HG03571 (cell line): Measurements from ENCODE around the gene ADH6.
"Not testable (repeated sequence)": the region's sequence is repeated elsewhere in the genome, so short reads cannot be mapped to it uniquely, and the experiment has no call there.

ENCODE experiments used
- ATAC-seq: cut with Tn5 transposase; IDR thresholded peaks from one replicate; pipeline ENCODE4 v1.9.1; 2021; ENCODE audit not compliant: unreplicated experiment

ADH6 gene

GRCh38 chr4:99200138-99200537 is 18.9 kb downstream of the ADH6 start:
- no peak for ATAC-seq

- no peak for ATAC-seq
Measured at GRCh38 chr4:99190336-99190735, 28.7 kb downstream of the ADH6 start.

- not testable (repeated sequence) for ATAC-seq
Measured at GRCh38 chr4:99189900-99190299, 29.1 kb downstream of the ADH6 start.

GRCh38 chr4:99186029-99186428 is 33.0 kb downstream of the ADH6 start:
- ATAC-seq, result no peak

- no peak for ATAC-seq
Measured at GRCh38 chr4:99185581-99185980, 33.5 kb downstream of the ADH6 start.

GRCh38 chr4:99180382-99181070 is 38.5 kb downstream of the ADH6 start:
- no peak for ATAC-seq

- ATAC-seq, result no peak
Measured at GRCh38 chr4:99179626-99180025, 39.4 kb downstream of the ADH6 start.

- ATAC-seq, result no peak
Measured at GRCh38 chr4:99179178-99179577, 39.9 kb downstream of the ADH6 start.

GRCh38 chr4:99166544-99166943 is 52.5 kb downstream of the ADH6 start:
- no peak for ATAC-seq

GRCh38 chr4:99165978-99166377 is 53.1 kb downstream of the ADH6 start:
- ATAC-seq, result no peak

- ATAC-seq, result no peak
Measured at GRCh38 chr4:99161373-99162099, 57.5 kb downstream of the ADH6 start.

- ATAC-seq, result no peak
Measured at GRCh38 chr4:99159699-99160098, 59.3 kb downstream of the ADH6 start.

- no peak for ATAC-seq
Measured at GRCh38 chr4:99157478-99157935, 61.5 kb downstream of the ADH6 start.

- ATAC-seq, result no peak
Measured at GRCh38 chr4:99156992-99157391, 62.1 kb downstream of the ADH6 start.

- no peak for ATAC-seq
Measured at GRCh38 chr4:99154658-99155342, 64.2 kb downstream of the ADH6 start.
